Measurements from ENCODE around the gene DLGAP1.
"Not testable (repeated sequence)": the region's sequence is repeated elsewhere in the genome, so short reads cannot be mapped to it uniquely, and the experiment has no call there.

The DLGAP1 gene

DNA sequence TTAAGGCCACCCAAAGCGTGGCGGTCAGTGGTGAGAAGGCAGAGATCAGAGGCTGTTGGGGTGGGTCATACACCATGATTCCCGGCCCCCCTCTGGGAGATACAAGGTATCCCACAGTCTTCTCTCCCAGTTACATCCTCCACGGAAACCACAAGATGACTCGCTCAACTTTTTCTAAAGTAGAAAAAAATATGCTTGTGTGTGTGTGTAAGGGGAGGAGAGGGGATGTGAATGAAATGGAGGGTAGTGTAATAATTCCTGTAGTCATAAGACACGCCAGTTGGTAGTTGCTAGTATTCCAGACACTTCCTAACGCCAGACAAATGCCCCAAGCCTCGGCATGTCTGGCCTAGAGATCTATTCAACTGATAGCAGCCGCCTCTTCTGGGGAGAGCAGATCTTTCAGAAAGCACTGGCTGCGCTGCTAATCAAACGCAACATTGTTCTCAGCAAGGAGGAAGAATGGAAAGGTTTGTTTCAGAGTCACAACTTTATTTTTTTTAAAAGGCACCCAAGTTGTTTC is 861.7 kb downstream of the DLGAP1 start:
- no peak for DNase-seq (ENCODE audit: low read depth, low spot score)

DNA sequence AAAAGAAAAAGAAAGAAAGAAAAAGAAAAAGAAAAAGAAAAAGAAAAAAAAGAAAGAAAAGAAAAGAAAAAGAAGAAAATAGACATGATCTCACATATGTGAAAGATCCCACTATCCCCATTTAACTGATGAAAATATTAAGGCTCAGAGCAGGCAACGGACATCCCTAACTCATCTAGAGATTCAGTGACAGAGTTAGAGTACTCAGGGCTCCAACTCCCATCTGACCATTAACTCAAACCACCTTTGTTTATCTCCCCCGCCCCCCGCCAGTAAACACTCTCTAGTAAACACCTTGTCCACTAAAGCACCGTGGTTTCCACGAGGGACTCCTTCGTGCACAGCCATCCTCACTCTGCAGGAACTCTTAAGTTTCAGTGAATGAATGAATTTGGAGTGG is 862.2 kb downstream of the DLGAP1 start:
- no peak for DNase-seq (ENCODE audit: low read depth, low spot score)

GRCh38 chr18:3590096-3590630 is 864.9 kb downstream of the DLGAP1 start:
- no peak for DNase-seq (ENCODE audit: low read depth, low spot score)

DNA sequence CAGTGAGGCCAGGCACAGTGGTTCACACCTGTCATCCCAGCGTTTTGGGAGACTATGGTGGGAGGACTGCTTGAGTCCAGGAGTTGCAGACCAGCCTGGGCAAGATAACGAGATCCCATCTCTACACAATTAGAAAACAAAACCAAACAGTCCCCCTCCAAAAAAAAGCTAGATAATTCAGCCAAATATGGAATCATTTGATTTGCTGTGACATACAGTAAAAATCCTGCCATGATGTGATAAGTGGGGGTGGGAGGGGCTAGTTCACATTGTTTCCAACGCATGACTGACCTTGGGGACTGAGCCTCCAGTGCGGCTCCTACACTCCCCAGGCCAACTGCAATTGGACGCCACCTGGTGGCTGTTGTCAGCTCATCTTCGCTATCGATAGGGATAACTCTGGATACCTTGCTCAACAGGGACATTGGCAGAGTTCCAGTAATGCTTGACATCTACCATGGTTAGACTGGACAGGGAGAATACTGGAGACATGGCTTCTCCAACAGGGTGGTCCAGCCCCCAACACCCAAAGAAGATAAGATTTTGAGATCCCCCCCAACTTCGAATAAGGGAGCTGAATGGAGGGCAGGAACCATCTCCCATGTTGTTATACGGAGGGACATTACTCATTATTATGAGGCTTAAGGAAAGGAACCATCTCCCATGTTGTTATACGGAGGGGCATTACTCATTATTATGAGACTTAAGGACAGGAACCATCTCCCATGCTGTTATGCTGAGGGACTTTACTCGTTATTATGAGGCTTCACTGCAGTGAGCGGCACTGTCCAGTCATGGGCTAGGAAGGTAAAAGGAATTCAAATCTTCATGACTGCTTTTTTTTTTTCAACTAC is 869.2 kb downstream of the DLGAP1 start:
- peak; percentile 23 for DNase-seq (ENCODE audit: low read depth, low spot score)

DNA sequence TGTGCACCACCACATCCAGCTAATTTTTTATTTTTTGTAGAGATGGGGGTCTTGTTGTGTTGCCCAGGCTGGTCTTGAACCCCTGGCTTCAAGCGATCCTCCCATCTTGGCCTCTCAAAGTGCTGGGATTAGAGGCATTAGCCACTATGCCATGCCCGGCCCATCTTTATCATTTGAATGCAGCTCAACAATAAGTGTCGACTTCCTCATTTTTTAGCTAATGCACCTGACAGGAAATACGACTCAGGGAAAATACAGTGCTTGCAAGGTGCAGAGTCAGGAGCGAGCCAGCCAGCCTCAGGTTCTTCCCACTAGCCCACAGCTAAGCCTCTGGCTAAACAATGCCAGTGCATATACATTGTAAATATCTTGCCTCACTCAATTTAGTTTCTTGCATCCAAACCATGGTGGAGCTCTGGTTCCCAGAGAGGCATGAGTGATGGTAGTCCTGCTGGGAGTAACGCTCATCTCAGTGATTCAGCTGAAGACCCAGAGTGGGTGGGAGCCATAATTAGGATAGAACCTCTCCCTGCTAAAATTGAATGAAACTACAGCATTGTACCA is 870.1 kb downstream of the DLGAP1 start:
- no peak for DNase-seq (ENCODE audit: low read depth, low spot score)

GRCh38 chr18:3584266-3584861 is 870.7 kb downstream of the DLGAP1 start:
- no peak for DNase-seq (ENCODE audit: low read depth, low spot score)

DNA sequence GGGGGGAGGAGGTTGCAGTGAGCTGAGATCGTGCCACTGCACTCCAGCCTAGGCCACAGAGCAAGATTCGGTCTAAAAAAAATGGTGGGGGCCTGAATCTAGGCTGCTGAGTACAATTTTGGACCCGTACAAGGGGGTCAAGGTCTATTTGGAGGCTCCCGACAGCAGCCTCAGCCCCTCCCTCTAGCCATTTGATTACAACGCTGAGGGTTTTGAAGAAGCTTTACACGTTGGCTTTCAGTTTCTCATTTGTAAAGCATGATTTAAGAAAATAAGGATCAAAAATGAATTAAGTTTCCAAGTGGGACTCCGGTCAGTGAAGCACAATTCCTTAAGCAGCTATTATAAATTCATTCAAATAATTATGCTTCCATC is 871.2 kb downstream of the DLGAP1 start:
- DNase-seq (ENCODE audit: low read depth, low spot score) = no peak

GRCh38 chr18:3583106-3583872 is 871.8 kb downstream of the DLGAP1 start:
- not testable (repeated sequence) for DNase-seq (ENCODE audit: low read depth, low spot score)

GRCh38 chr18:3581890-3582289 is 873.2 kb downstream of the DLGAP1 start:
- DNase-seq (ENCODE audit: low read depth, low spot score) = no peak

- not testable (repeated sequence) for DNase-seq (ENCODE audit: low read depth, low spot score)
Measured at GRCh38 chr18:3580523-3581025, 874.5 kb downstream of the DLGAP1 start.

GRCh38 chr18:3579701-3580100 is 875.4 kb downstream of the DLGAP1 start:
- no peak for DNase-seq (ENCODE audit: low read depth, low spot score)

DNA sequence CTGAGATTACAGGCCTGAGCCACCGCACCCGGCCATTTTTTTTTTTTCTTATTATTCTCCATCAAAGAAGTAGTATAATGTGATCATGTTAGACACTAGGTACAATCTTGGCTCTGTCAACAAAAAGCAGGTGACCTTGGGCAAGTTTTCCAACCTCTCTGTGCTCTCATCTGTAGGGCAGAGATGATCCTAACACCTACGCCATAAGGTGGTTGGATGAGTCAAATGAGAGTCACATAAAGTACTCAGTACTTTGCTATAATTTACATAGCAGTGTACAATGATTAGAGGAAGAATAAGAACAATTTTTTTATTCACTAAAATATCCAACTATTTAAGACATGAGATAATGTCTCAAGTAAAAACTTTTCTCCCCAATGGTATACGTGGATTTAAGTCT is 876.5 kb downstream of the DLGAP1 start:
- no peak for DNase-seq (ENCODE audit: low read depth, low spot score)

- no peak for DNase-seq (ENCODE audit: low read depth, low spot score)
Measured at GRCh38 chr18:3577281-3577855, 877.7 kb downstream of the DLGAP1 start.

DNA sequence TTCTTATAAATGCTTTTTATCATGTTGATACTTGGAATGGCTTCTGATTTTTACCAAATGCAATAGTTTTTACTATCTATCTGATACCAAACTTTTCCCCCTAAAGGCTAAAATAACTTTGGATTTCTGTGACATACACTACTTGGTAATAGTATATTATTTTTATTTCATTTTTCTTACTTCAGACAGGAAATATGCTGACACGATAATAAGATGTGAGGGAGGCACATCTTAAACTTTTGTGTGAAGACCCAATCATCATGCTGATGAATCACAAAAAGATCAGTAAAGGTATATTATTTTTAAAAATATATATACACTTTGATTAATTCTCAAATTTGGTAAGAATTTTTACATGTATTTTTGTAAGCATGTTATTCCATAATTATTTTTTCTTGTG is 882.3 kb downstream of the DLGAP1 start:
- DNase-seq (ENCODE audit: low read depth, low spot score) = no peak

DNA sequence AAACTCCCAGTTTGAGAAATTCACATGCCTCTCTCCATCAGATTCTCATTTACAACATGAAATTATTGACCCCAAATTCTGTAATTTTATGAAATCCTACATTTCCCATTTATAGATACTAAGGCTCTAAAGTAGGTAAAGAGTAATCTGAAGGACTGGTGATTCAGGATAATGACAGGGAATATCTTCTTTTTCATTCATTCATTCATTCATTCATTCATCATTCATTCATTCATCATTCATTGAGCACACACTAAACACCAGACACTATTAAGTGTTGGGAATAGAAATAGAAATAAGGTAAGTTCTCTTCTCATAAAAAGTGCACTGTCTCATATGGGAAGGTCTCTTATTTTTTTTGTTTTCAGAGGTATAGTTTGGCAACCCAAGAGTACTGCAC is 888.3 kb downstream of the DLGAP1 start:
- DNase-seq (ENCODE audit: low read depth, low spot score) = no peak

GRCh38 chr18:3560755-3561154 is 894.4 kb downstream of the DLGAP1 start:
- no peak for DNase-seq (ENCODE audit: low read depth, low spot score)

- DNase-seq (ENCODE audit: low read depth, low spot score) = no peak
Measured at GRCh38 chr18:3554811-3555427, 900.2 kb downstream of the DLGAP1 start.

DNA sequence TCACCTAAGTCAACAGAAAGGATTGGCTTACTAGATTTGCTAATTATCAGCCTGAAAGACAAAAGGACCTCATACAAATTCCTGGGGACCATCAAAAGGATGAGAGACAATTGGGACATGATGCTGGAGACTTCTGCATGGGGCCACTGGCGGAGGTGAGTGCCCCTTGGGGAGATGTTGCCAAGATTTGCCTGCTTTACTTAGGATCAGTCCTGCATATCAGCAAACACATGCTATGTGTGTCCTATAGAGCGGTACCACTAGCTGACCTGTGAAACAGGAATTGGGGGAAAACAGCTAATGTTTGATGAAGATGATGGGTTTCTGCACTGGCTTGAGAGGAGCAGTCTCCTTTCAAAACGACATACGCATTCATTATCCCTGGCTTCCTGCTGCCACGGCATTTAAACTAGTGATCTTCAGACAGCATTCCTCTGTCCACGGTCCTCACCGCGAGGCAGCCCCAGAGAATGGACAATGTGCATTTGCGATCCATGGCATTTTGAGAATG is 901.0 kb downstream of the DLGAP1 start:
- no peak for DNase-seq (ENCODE audit: low read depth, low spot score)

DNA sequence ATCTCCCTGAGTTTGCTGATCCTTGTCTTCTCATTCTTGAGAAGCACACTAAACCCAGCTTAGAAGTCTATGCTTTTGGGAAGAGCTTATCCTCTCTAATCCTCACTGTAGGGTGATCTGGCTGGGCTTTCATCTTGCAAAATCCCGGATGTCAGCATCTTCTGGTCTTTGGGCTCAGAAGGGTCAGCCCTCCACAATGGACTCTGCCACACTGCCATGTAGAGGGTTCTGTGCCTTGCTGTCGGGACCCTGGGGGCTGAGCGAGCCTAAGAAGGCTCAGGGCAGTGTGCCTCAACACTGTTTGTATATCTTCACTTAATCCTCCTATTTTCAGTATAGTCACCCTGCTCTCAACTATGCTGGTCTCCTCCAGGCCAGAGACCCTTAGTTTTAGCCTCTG is 902.8 kb downstream of the DLGAP1 start:
- DNase-seq (ENCODE audit: low read depth, low spot score) = no peak

DNA sequence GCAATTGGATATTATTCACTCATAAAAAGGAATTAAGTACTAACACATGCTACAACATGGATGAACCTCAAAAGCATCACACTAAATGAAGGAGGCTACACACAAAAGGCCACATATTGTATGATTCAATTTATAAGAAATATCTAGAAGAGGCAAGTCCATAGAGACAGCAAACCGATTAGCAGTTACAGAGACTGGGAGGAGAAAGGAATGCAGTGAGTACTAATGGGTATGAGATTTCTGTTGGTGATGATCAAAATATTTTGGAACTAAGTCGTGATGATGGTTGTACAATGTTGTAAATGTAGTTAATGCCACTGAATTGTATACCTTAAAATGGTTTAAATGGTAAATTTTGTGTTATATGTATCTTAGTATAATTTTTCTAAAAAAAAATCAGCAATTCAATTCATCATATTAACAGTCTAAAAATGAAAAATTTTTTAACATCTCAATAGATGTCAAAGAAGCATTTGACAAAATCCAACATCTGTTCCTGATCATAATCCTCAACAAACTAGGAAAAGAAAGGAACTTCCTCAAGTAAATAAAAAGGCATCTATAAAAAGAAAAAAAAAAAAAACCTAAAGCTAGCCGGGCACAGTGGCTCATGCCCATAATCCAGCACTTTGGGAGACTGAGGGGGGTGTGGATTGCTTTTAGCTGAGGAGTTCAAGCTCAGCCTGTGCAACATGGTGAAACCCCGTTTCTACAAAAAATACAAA is 907.1 kb downstream of the DLGAP1 start:
- no peak for DNase-seq (ENCODE audit: low read depth, low spot score)
